HUES6 (cell line): Measurements from ENCODE around the gene HIGD2B.
A peak's percentile ranks its signal among the peaks of the same experiment; 100 is the strongest.
"Not testable (repeated sequence)": the region's sequence is repeated elsewhere in the genome, so short reads cannot be mapped to it uniquely, and the experiment has no call there.

Source experiments
- H3K27ac ChIP-seq: 2 replicates; pipeline ENCODE4 v1.7.0; 2013; ENCODE audit warnings: low read depth, mild to moderate bottlenecking, low read length, inconsistent platforms
- H3K27me3 ChIP-seq: 2 replicates; pipeline ENCODE4 v1.6.1; 2013; ENCODE audit warnings: low read length; ENCODE audit not compliant: control insufficient read depth, insufficient read depth
- H3K36me3 ChIP-seq: 2 replicates; pipeline ENCODE4 v1.6.1; 2013; ENCODE audit warnings: low read length; ENCODE audit not compliant: control insufficient read depth, insufficient read depth
- H3K4me1 ChIP-seq: 2 replicates; pipeline ENCODE4 v1.6.1; 2013; ENCODE audit warnings: low read length; ENCODE audit not compliant: control insufficient read depth, insufficient read depth
- H3K4me3 ChIP-seq: 2 replicates; pipeline ENCODE4 v1.5.1; 2013; ENCODE audit warnings: low read depth, low read length
- H3K9ac ChIP-seq: one replicate; pipeline ENCODE4 v1.6.1; 2013; ENCODE audit warnings: mild to moderate bottlenecking, low read length
- H3K9me3 ChIP-seq: 2 replicates; pipeline ENCODE4 v1.6.1; 2013; ENCODE audit warnings: low read depth, low read length; ENCODE audit not compliant: control insufficient read depth, insufficient read depth

Gene HIGD2B

GRCh38 chr15:72685925-72686794, at the start of gene HIGD2B, which contains the start of gene BBS4:
Gene HIGD2B (minus strand): TSS chr15:72686182. CDS start chr15:72676374, 9,808 bp downstream.
Gene BBS4 (plus strand): TSS chr15:72686207. CDS start chr15:72686228, 21 bp downstream.
- Histone ChIP-seq H3K27ac (peak within 1 kb of the TSS; percentile 72), H3K4me3 (peak within 1 kb of the TSS; percentile 96), H3K9me3 (no peaks in the 10 kb centered on the region), H3K36me3 (no peaks in the 10 kb centered on the region), H3K9ac (peak within 1 kb of the TSS; percentile 81), H3K4me1 (0 out of 2 replicates have a peak, but pooled peaks cover 4% of the 10 kb centered on the region), H3K27me3 (no peaks in the 10 kb centered on the region)

GRCh38 chr15:72735111-72735510, 49.1 kb upstream of the HIGD2B start:
- peaks cover 79% of the 10 kb centered on the region for H3K36me3 ChIP-seq

GRCh38 chr15:72733941-72734738, 48.2 kb upstream of the HIGD2B start:
- H3K9ac ChIP-seq: no peak overlapping the region
- H3K36me3 ChIP-seq: peaks cover 70% of the 10 kb centered on the region
- no peak overlapping the region for H3K27ac ChIP-seq
- no peak overlapping the region for H3K4me3 ChIP-seq
- H3K27me3 ChIP-seq: no peaks in the 10 kb centered on the region
- H3K9me3 ChIP-seq: no peaks in the 10 kb centered on the region
- H3K4me1 ChIP-seq: no peaks in the 10 kb centered on the region

More at GRCh38 chr15:72735111-72735510, 49.1 kb upstream of the HIGD2B start:
- no peak overlapping the region for H3K4me3 ChIP-seq
- H3K27me3 ChIP-seq: no peaks in the 10 kb centered on the region
- H3K4me1 ChIP-seq: no peaks in the 10 kb centered on the region
- H3K9me3 ChIP-seq: no peaks in the 10 kb centered on the region
- no peak overlapping the region for H3K27ac ChIP-seq
- no peak overlapping the region for H3K9ac ChIP-seq

- Histone ChIP-seq H3K36me3 (peaks cover 53% of the 10 kb centered on the region), H3K27ac (no peak overlapping the region), H3K27me3 (no peaks in the 10 kb centered on the region), H3K9me3 (no peaks in the 10 kb centered on the region), H3K4me1 (no peaks in the 10 kb centered on the region), H3K4me3 (no peak overlapping the region), H3K9ac (no peak overlapping the region)
These were observed 46.5 kb upstream of the HIGD2B start for GRCh38 chr15:72732516-72732915.

- Histone ChIP-seq H3K4me3 (no peak overlapping the region), H3K27ac (no peak overlapping the region)
These were observed 46.1 kb upstream of the HIGD2B start for GRCh38 chr15:72732086-72732485.

GRCh38 chr15:72728821-72729220, 42.8 kb upstream of the HIGD2B start:
- Histone ChIP-seq H3K4me3 (no peak overlapping the region), H3K9ac (no peak overlapping the region), H3K27ac (no peak overlapping the region)

More at GRCh38 chr15:72732086-72732485, 46.1 kb upstream of the HIGD2B start:
- no peaks in the 10 kb centered on the region for H3K27me3 ChIP-seq
- no peak overlapping the region for H3K9ac ChIP-seq
- peaks cover 49% of the 10 kb centered on the region for H3K36me3 ChIP-seq
- no peaks in the 10 kb centered on the region for H3K4me1 ChIP-seq
- no peaks in the 10 kb centered on the region for H3K9me3 ChIP-seq

GRCh38 chr15:72728249-72728648, 42.3 kb upstream of the HIGD2B start:
- H3K4me1 ChIP-seq, H3K9me3 ChIP-seq, H3K27me3 ChIP-seq, H3K9ac ChIP-seq, H3K27ac ChIP-seq, H3K4me3 ChIP-seq: not testable (repeated sequence)
- peaks cover 28% of the 10 kb centered on the region for H3K36me3 ChIP-seq

More at GRCh38 chr15:72728821-72729220, 42.8 kb upstream of the HIGD2B start:
- Histone ChIP-seq H3K9me3 (no peaks in the 10 kb centered on the region), H3K27me3 (no peaks in the 10 kb centered on the region), H3K36me3 (peaks cover 28% of the 10 kb centered on the region), H3K4me1 (no peaks in the 10 kb centered on the region)

- H3K9me3 ChIP-seq: no peaks in the 10 kb centered on the region
- no peak overlapping the region for H3K9ac ChIP-seq
- H3K27ac ChIP-seq: no peak overlapping the region
- H3K4me3 ChIP-seq: no peak overlapping the region
- peaks cover 2% of the 10 kb centered on the region; the same call in 1 of the 2 replicates for H3K4me1 ChIP-seq
- H3K27me3 ChIP-seq: no peaks in the 10 kb centered on the region
- H3K36me3 ChIP-seq: peaks cover 21% of the 10 kb centered on the region
These were observed 41.2 kb upstream of the HIGD2B start for GRCh38 chr15:72727154-72727553.

GRCh38 chr15:72725851-72726250, 39.9 kb upstream of the HIGD2B start:
- H3K4me1 ChIP-seq, H3K4me3 ChIP-seq, H3K9ac ChIP-seq, H3K9me3 ChIP-seq, H3K27me3 ChIP-seq, H3K27ac ChIP-seq, H3K36me3 ChIP-seq: not testable (repeated sequence)

- Histone ChIP-seq H3K4me1 (peaks cover 3% of the 10 kb centered on the region; the same call in 1 of the 2 replicates), H3K9me3 (no peaks in the 10 kb centered on the region), H3K4me3 (no peak overlapping the region), H3K27ac (no peak overlapping the region), H3K27me3 (no peaks in the 10 kb centered on the region), H3K36me3 (peaks cover 6% of the 10 kb centered on the region; the same call in 1 of the 2 replicates), H3K9ac (no peak overlapping the region)
These were observed 39.5 kb upstream of the HIGD2B start for GRCh38 chr15:72725446-72725845.
